Measurements from ENCODE around the gene PTTG1IP. TPM values are rescaled to one million over a fixed set of nuclear protein-coding genes. Genes with fewer than 3 reads are reported as not detected.

The PTTG1IP gene
- total RNA-seq, 1 donor from 2014 or later: 468 TPM

DNA sequence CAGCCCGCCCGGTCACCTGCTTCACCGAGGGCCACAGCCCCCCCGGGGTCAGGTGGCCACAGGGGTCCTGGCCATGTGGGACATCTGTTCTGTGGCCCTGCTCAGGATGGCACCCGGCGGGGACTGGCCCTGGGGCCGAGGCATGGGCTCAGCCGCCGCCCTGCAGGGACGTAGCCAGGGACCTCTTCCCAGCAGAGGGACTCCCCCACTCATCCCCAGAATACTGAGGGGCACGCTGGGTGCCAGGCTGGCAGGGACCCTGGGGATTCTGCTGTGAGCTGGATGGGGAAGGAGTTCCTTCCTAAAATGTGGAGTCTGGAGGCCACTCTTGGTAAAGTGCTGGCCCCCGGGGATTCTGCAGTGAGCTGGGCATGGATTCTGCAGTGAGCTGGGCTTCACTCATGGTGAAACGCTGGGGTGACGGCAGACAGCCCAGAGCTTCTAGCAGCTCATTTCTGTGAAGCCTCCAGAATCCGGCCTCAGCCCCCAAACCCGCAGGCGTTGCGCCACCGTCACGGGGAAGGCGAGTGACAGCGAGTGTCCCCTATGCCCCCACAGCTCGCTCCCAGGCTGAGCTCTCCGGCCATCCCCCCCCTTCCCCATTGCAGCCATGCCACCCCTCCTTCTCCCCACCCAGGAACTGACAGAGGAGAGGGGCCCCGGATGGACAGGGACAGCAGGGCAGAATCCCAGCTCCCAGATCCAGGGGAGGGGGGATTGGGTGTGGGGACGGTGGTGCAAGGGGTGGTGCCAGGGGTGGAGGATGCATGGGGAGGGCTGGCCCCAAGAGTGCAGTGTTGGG, 45.8 kb upstream of the PTTG1IP start:
- H3K27me3 ChIP-seq: no peaks in the 10 kb centered on the region
- TF ChIP-seq, protein P1, sequence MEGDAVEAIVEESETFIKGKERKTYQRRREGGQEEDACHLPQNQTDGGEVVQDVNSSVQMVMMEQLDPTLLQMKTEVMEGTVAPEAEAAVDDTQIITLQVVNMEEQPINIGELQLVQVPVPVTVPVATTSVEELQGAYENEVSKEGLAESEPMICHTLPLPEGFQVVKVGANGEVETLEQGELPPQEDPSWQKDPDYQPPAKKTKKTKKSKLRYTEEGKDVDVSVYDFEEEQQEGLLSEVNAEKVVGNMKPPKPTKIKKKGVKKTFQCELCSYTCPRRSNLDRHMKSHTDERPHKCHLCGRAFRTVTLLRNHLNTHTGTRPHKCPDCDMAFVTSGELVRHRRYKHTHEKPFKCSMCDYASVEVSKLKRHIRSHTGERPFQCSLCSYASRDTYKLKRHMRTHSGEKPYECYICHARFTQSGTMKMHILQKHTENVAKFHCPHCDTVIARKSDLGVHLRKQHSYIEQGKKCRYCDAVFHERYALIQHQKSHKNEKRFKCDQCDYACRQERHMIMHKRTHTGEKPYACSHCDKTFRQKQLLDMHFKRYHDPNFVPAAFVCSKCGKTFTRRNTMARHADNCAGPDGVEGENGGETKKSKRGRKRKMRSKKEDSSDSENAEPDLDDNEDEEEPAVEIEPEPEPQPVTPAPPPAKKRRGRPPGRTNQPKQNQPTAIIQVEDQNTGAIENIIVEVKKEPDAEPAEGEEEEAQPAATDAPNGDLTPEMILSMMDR (IDR thresholded peaks at IDR 0.05): no peak
- no peak overlapping the region for H3K27ac ChIP-seq
- no peaks in the 10 kb centered on the region for H3K9me3 ChIP-seq
- H3K36me3 ChIP-seq: no peaks in the 10 kb centered on the region
- intact Hi-C loops (cut with DNase I): no loop called here
- DNase-seq (ENCODE audit: low spot score in 2 of 2): no peak
- H3K4me3 ChIP-seq: peak overlapping the region in 1 of 2 donors; percentile 55
- H3K4me1 ChIP-seq: no peaks in the 10 kb centered on the region

DNA sequence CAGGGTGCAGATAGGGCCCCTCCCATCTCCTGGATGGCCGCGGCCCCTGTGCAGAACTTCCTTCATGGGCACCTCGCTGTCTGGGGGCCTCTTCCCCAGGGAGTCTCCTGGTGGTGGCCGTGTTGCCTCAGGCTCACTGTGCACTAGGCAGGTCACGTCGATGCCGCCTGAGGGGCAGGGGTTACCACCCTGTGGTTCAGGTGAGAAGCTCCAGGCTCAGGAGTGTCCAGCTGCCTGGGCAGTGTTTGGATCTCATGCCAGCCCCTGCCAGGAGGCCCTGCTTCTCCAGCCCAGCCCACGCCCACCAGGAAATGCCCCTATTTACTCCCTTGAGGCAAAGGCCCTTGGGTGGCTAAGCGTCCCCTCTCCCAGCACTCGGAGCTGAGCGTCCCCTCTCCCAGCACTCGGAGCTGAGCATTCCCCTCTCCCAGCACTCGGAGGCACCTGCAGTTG, 45.1 kb upstream of the PTTG1IP start:
- Histone ChIP-seq H3K27ac (no peak overlapping the region), H3K27me3 (no peaks in the 10 kb centered on the region), H3K4me1 (no peaks in the 10 kb centered on the region), H3K4me3 (no peak overlapping the region), H3K9me3 (no peaks in the 10 kb centered on the region), H3K36me3 (no peaks in the 10 kb centered on the region)
- TF ChIP-seq, protein P1 (IDR thresholded peaks at IDR 0.05): no peak
- no peak for DNase-seq (ENCODE audit: low spot score in 2 of 2)
- intact Hi-C loops (cut with DNase I): no loop called here

DNA sequence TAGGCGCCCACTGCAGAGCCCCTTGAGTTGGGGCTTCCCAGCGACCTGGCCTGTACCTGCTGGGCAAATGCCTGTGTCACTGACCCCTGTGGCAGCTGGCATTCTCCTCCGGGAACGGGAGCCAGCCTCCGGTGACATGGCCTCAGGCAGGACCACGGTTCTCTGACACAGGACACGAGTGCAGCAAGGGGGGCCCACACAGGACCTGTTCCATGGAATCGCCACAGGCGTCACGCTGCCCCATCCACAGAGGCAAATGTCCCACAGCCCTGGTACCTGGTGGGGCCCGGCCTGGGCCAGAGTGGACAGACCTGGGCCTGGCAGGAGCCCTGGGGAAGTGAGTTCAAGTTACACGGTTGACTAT, 44.6 kb upstream of the PTTG1IP start:
- intact Hi-C loops (cut with DNase I): no loop called here
- Histone ChIP-seq H3K27ac (no peak overlapping the region), H3K4me3 (no peak overlapping the region), H3K9me3 (no peaks in the 10 kb centered on the region), H3K27me3 (no peaks in the 10 kb centered on the region), H3K36me3 (no peaks in the 10 kb centered on the region), H3K4me1 (no peaks in the 10 kb centered on the region)
- DNase-seq (ENCODE audit: low spot score in 2 of 2): no peak
- TF ChIP-seq, protein P1 (IDR thresholded peaks at IDR 0.05): no peak

DNA sequence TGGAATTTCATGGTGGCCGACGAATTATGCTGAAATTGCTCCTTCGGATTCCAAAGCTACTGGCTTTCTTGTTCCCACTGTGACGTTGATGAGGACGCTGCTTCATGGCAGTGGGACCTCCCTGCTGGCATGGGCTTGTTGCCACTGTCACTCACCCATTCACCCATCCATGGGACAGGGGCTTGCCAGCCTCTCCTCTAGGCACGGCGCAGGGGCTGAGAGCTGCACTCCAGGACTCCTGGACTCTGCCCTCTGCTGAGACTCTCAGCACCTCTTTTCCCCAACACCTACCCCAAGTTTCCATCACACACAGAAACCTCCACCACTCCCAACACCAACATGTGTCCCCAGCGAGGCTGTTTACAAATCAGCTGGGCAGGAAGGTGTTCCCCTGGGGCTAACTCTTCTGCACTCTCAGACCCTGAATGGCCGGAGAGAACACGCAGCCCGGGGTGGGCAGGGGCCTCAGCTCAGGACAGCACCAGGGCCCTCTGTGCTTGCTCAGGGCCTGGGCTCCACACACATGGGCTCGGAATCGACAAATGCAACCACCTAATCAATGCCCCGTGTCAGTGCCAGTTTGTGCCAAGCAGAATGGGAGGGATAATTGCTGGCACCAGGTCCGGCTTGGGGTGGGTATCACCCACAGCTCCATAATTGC, 44.1 kb upstream of the PTTG1IP start:
- H3K36me3 ChIP-seq: no peaks in the 10 kb centered on the region
- intact Hi-C loops (cut with DNase I): no loop called here
- no peaks in the 10 kb centered on the region for H3K27me3 ChIP-seq

DNA sequence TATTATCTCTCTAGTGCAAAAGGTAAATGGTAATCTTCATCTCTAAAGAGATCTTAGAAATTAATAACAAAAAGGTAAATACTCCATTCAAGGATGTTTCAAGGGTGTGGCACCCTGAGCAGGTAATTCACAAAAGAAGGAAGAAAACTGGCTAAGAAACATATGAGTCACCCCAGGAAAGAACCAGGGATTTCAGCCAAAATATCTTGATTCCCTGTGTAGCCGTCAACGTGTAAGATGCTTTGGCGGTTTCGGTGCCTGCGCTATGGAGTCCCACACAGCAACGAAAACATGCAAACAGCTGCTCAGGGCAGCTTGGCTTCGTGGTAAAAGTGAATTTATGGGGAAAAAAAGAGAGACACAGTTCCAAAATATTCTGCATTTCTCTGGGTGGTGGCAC, 43.5 kb upstream of the PTTG1IP start:
- Histone ChIP-seq H3K27me3 (no peaks in the 10 kb centered on the region), H3K9me3 (no peaks in the 10 kb centered on the region), H3K36me3 (no peaks in the 10 kb centered on the region), H3K4me1 (no peaks in the 10 kb centered on the region), H3K4me3 (no peak overlapping the region), H3K27ac (no peak overlapping the region)
- TF ChIP-seq, protein P1 (IDR thresholded peaks at IDR 0.05): no peak
- intact Hi-C loops (cut with DNase I): no loop called here
- DNase-seq (ENCODE audit: low spot score in 2 of 2): no peak

More for the DNA sequence above, 44.1 kb upstream of the PTTG1IP start:
- Histone ChIP-seq H3K27ac (no peak overlapping the region), H3K4me1 (no peaks in the 10 kb centered on the region), H3K9me3 (no peaks in the 10 kb centered on the region), H3K4me3 (no peak overlapping the region)
- DNase-seq (ENCODE audit: low spot score in 2 of 2): no peak
- TF ChIP-seq, protein P1 (IDR thresholded peaks at IDR 0.05): no peak

Data from ascending aorta (tissue), 2 donors.